Fibroblast of villous mesenchyme (primary cell): ENCODE results near the gene OSCP1. TPM values are rescaled to one million over a fixed set of nuclear protein-coding genes. Genes with fewer than 3 reads are reported as not detected.

ENCODE experiments used
- DNase-seq: peaks from one replicate; pipeline ENCODE4 v3.0.0-alpha.2; 2010; ENCODE audit warnings: low read depth
- H3K4me3 ChIP-seq: 2 replicates; pipeline ENCODE4 v1.5.1; 2011; ENCODE audit warnings: low read depth, mild to moderate bottlenecking, low read length
- CTCF ChIP-seq: IDR thresholded peaks from 2 replicates; pipeline ENCODE4 v1.5.1; 2012; ENCODE audit warnings: low read depth, mild to moderate bottlenecking, low read length; ENCODE audit not compliant: insufficient read depth
- total RNA-seq: library from RNA; depleted of rRNA; stranded (reverse); fragments of >200 nt; gene quantifications from 2 replicates; pipeline ENCODE4 v1.2.3, GENCODE V29; 2012

The OSCP1 gene
- total RNA-seq, 1 donor, result 6.0 TPM

- no peak overlapping the region for H3K4me3 ChIP-seq
- TF ChIP-seq CTCF, result no peak
- DNase-seq, result no peak
Observed at GRCh38 chr1:36436821-36437220, 13.4 kb downstream of the OSCP1 start.

- no peak overlapping the region for H3K4me3 ChIP-seq
- no peak for TF ChIP-seq CTCF
- no peak for DNase-seq
Observed at GRCh38 chr1:36433102-36433501, 17.1 kb downstream of the OSCP1 start.

GRCh38 chr1:36432616-36433015 lies 17.6 kb downstream of the OSCP1 start:
- H3K4me3 ChIP-seq, result no peak overlapping the region
- no peak for DNase-seq
- no peak for TF ChIP-seq CTCF

GRCh38 chr1:36425791-36426190 lies 24.5 kb downstream of the OSCP1 start:
- TF ChIP-seq CTCF, result no peak
- no peak for DNase-seq
- no peak overlapping the region for H3K4me3 ChIP-seq

- DNase-seq, result no peak
- no peak overlapping the region for H3K4me3 ChIP-seq
- TF ChIP-seq CTCF, result no peak
Observed at GRCh38 chr1:36421649-36422048, 28.6 kb downstream of the OSCP1 start.

GRCh38 chr1:36420836-36421317 lies 29.4 kb downstream of the OSCP1 start:
- TF ChIP-seq CTCF, result peak; percentile 95
- H3K4me3 ChIP-seq, result no peak overlapping the region
- peak; percentile 84 for DNase-seq

GRCh38 chr1:36420409-36420808 lies 29.8 kb downstream of the OSCP1 start:
- peak; percentile 37 for DNase-seq
- TF ChIP-seq CTCF, result no peak
- no peak overlapping the region for H3K4me3 ChIP-seq
